Effector memory CD4-positive, alpha-beta T cell (primary cell): ENCODE data around the gene ATP1A2.
A peak's percentile ranks its signal among the peaks of the same experiment; 100 is the strongest.

Source experiments
- DNase-seq, 3 donors: peaks; one replicate each; pipeline ENCODE4 v3.0.0-alpha.2; 2020
- H3K27ac ChIP-seq: 2 replicates; pipeline ENCODE4 v1.7.0; 2013; ENCODE audit warnings: mild to moderate bottlenecking, low read length, moderate library complexity; ENCODE audit not compliant: insufficient read depth, poor library complexity, severe bottlenecking
- H3K27me3 ChIP-seq: replicated peaks from 2 replicates; pipeline ENCODE4 v1.7.0; 2013; ENCODE audit warnings: mild to moderate bottlenecking, low read length; ENCODE audit not compliant: insufficient read depth, control insufficient read depth, poor library complexity, severe bottlenecking
- H3K36me3 ChIP-seq: 2 replicates; pipeline ENCODE4 v1.7.0; 2013; ENCODE audit warnings: mild to moderate bottlenecking, low read length, moderate library complexity; ENCODE audit not compliant: control insufficient read depth, insufficient read depth
- H3K4me1 ChIP-seq: 2 replicates; pipeline ENCODE4 v1.7.0; 2013; ENCODE audit warnings: low read length, mild to moderate bottlenecking; ENCODE audit not compliant: control insufficient read depth, insufficient read depth, poor library complexity, severe bottlenecking
- H3K4me3 ChIP-seq: 2 replicates; pipeline ENCODE4 v1.7.0; 2013; ENCODE audit warnings: low read length, low read depth, mild to moderate bottlenecking; ENCODE audit not compliant: insufficient read depth, poor library complexity, severe bottlenecking
- H3K9me3 ChIP-seq: 2 replicates; pipeline ENCODE4 v1.7.0; 2013; ENCODE audit warnings: mild to moderate bottlenecking, low read length, moderate library complexity; ENCODE audit not compliant: control insufficient read depth

The ATP1A2 gene

DNA sequence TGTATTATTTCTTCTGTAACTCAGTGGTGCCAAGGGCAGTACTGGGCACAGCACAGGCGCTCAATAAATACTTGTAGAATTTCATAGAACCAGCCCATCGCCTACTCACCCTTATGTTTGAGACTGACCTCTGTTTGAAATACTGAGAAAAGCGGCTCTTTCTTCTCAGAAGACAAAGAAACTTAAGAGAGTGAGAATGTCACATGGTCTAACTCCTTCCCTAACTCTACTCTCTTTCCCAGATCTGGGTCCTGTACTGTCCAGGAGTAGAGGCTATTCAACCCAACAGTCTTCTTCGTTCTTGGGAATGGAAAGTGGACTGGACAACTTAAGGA, 21.3 kb upstream of the ATP1A2 start:
- H3K27ac ChIP-seq = no peak overlapping the region
- no peaks in the 10 kb centered on the region for H3K27me3 ChIP-seq
- H3K4me3 ChIP-seq = no peak overlapping the region
- peaks cover 55% of the 10 kb centered on the region for H3K36me3 ChIP-seq
- H3K9me3 ChIP-seq = no peaks in the 10 kb centered on the region
- H3K4me1 ChIP-seq = peaks cover 27% of the 10 kb centered on the region
- no peak for DNase-seq

DNA sequence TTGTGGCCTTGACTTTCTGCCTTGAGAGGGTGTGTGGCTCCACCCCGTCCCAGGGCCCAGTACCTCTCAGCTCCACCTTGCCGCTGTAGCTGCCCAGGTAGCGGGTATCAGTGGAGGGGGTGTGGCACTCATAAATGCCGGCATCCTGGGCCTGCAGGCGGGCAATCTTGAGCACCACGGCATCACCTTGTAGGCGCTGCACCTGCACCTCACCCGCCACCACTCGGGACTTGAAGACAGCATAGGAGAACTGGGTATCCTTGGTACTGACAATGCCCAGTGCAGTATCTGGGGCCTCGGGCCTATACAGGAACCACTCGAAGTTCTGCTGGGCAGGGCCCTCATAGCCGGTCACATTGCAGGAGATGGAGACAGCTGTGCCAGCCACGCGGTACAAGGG, 20.8 kb upstream of the ATP1A2 start:
- H3K36me3 ChIP-seq = peaks cover 50% of the 10 kb centered on the region

DNA sequence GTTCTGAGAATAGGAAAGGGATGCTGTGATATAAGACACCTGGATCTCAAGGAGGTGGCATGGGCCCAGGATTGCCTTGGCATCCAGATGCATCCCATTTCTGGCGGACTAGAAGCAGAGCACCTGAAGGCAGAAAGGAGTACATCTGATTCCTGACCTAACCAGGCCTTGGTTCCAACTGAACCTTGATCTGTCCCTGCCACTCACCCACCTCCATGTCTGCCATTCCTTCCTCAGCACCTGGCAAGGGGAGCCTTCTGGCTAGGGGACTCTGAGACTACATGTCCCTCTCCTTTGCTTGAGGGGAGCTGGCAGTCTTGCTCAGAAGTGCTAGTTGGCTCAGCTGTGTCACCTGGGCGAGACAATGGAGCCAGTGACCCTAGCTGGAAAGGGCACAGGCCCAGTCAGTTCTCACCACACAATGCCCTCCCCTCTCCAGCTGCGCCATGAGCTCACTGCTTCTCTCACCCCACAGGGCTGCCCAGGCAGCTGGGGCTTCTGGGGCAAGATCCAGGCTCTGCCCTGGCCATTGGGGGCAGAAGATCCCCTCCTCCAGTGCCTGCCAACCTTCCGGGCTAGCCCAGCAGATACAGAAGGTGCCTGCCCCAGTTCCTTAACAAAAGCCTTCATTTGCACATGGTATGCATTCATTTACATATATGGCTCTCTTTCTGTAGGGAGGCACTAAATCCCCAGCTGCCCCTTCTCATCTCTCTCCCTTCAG, 20.0 kb upstream of the ATP1A2 start:
- Histone ChIP-seq H3K9me3 (no peaks in the 10 kb centered on the region), H3K27ac (no peak overlapping the region), H3K27me3 (no peaks in the 10 kb centered on the region), H3K36me3 (peaks cover 44% of the 10 kb centered on the region), H3K4me3 (no peak overlapping the region), H3K4me1 (peaks cover 33% of the 10 kb centered on the region)
- DNase-seq = no peak

More for the DNA sequence above, 20.8 kb upstream of the ATP1A2 start:
- Histone ChIP-seq H3K9me3 (no peaks in the 10 kb centered on the region), H3K27me3 (no peaks in the 10 kb centered on the region), H3K27ac (no peak overlapping the region), H3K4me3 (no peak overlapping the region), H3K4me1 (peaks cover 33% of the 10 kb centered on the region)
- DNase-seq = no peak

DNA sequence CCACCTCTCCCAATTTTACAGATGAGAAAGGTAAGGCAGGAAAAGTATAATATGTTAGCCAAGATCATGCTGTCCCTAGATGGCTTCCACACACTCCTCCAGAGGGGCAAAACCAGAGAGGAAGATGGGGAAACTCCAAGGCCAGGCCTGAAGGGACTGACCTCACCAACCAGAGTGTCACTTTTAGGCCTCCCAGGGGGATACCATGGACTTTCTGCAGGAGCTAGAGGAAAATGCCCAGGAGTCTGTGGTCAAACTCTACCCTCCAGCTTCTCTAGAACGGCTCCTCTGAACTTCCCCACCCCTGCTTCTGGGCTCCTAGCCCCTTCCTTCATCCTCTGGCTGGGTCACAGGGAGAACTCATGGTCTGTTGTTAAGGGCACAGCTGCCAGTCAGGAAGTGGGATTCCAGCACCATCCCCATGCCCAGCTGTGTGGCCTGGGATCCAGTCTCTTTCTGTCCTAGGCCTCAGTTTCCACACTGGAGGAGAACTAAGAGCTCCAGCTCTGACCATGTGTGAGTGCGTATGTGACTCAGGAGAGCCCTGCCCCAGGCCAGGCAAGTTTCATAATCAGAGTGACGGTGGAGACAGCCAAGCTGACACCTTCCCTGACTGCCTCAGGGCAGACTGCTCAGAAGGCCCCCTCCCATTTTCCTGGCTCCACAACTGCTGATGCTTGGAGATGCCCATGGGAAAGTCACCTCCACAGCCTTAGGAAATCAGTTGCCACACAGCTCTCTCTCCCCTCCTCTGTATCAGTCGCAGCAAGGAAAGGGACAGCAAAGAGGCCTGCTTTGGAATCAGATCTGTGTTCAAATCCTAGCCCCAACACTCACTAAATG, 19.1 kb upstream of the ATP1A2 start:
- Histone ChIP-seq H3K27me3 (no peaks in the 10 kb centered on the region), H3K36me3 (peaks cover 35% of the 10 kb centered on the region), H3K4me3 (no peak overlapping the region), H3K9me3 (no peaks in the 10 kb centered on the region), H3K27ac (no peak overlapping the region), H3K4me1 (peaks cover 38% of the 10 kb centered on the region)
- no peak for DNase-seq

DNA sequence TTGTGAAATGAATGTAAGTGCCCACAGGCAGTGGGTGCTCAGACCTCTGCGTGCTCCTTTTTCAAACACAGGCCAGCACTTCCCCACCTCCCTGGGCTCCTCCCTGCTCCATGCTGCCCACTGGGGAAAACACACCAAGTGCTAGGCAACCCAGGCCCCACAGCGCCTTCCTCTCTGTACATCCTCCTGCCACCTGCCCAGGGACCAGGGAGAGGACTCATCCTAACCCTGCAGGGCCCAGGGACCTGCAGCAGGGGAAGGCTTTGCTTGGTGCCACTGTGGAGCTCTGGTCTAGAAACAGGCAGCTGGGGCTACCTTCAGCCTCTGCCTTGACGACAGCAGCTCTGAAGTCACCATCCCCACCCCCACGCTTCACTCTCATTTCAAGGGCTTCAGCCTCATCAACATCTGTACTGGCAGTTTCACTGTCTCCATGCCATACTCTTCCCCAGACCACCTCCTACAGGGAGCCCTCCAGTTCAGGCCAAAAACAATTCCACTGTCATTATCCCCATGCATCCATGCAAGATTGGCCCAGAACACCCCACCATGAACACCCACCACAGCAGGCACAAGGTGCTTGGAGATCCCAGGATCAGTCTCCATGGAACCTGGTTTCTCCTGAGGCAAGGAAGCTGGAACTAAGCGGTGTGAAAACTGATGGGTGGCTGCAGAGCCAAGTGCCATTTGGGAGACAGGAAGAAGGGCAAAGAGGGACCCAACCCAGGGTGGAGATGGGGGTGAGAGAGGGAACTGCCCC, 18.2 kb upstream of the ATP1A2 start:
- Histone ChIP-seq H3K9me3 (no peaks in the 10 kb centered on the region), H3K36me3 (peaks cover 27% of the 10 kb centered on the region), H3K27me3 (no peaks in the 10 kb centered on the region), H3K27ac (peak overlapping the region; percentile 84), H3K4me3 (peak overlapping the region; percentile 82), H3K4me1 (peaks cover 40% of the 10 kb centered on the region)
- DNase-seq = no peak

DNA sequence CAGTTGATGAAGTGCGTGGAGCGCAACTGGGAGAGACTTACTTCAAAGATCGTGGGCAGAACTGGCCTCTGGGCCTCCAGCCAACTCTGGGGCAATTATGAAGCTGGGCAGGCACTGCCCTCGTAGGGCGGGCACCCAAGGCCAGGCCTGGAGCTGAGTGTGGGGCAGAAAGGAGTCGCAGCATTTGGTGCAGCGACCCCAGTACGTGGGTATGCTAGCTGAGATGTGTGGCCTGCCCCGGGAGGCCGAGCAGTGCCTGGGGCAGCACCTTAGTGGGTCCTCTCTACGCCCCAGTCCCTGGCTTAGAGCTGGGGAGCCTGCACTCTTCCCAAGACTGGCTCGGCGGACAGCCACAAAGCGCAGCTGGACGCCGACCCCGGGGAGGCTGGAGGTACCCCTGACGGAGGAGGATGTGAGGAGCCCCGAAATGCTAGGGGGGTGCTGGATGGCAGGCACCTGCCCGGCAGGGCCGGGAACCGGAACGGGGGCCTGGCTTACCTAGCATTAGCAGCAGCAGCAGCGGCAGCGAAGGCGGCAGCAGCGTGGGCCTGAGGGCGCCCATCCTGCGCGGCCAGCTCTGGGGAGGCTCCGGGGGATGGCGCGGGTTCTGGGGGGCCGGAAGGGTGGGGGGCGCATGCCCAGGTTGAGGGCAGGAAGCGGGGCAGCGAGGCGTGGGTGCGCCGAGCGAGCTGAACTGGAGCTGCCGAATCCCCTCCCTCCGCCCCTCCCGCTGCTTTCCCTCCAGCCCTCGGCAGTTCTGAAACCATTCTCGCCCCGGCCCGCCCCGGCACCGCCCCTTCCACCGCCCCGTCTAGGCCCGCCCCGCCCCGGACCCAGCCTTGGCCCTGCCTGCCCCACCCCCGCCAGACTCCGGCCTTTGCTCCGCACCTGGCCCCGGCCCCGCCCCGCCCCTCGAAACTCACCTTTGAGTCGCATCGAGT, 17.4 kb upstream of the ATP1A2 start, which contains the start of gene IGSF8:
Gene IGSF8, minus strand, starts transcription at position 709 of the 941 bp plus-strand sequence. Its CDS starts 147 bp downstream, at position 562.
- Histone ChIP-seq H3K27me3 (no peaks in the 10 kb centered on the region), H3K4me3 (peak within 1 kb of the TSS; percentile 82), H3K36me3 (peaks cover 19% of the 10 kb centered on the region), H3K4me1 (peaks cover 40% of the 10 kb centered on the region), H3K9me3 (no peaks in the 10 kb centered on the region), H3K27ac (peak within 1 kb of the TSS; percentile 84)
- peak; percentile 88 to 94 (median 92) for DNase-seq

DNA sequence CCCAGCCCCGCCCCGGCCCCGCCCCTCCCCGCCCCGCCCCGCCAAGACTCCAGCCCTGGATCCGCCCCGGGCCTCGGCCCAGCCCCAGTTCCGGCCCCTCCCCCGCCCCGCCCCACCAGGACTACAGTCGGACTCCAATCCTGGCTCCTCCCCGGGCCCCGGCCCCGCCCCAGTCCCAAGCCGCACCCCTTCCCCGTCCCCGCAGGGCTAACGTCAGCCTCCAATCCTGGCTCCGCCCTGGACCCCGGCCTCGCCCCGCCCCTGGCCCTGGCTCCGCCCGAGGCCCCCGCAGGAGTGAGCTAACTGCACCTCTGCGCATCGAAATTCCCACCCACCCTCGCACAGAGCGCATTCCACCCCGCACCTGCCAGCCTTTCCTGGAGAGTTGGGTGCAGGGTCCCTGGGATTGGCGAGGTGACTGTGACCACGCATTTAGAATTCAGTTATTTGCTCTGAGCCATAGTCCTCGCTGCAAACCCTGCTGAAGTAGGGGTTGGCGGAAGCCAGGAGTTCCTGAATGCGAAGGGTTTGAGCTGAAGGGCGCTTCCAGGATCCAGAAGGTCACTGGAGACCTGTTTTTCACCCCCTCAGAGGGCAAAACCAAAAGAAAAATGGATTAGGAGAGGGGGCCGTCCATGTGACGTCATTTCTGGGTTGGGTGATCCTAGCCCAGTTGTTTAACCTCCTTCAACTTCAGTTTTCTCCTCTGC, 16.6 kb upstream of the ATP1A2 start:
- peak overlapping the region; percentile 44 for H3K4me3 ChIP-seq
- H3K27me3 ChIP-seq = no peaks in the 10 kb centered on the region
- peak overlapping the region; percentile 84 for H3K27ac ChIP-seq
- DNase-seq = peak; percentile 97 to 99 (median 97)
- H3K9me3 ChIP-seq = no peaks in the 10 kb centered on the region
- H3K36me3 ChIP-seq = peaks cover 10% of the 10 kb centered on the region
- peaks cover 40% of the 10 kb centered on the region for H3K4me1 ChIP-seq

DNA sequence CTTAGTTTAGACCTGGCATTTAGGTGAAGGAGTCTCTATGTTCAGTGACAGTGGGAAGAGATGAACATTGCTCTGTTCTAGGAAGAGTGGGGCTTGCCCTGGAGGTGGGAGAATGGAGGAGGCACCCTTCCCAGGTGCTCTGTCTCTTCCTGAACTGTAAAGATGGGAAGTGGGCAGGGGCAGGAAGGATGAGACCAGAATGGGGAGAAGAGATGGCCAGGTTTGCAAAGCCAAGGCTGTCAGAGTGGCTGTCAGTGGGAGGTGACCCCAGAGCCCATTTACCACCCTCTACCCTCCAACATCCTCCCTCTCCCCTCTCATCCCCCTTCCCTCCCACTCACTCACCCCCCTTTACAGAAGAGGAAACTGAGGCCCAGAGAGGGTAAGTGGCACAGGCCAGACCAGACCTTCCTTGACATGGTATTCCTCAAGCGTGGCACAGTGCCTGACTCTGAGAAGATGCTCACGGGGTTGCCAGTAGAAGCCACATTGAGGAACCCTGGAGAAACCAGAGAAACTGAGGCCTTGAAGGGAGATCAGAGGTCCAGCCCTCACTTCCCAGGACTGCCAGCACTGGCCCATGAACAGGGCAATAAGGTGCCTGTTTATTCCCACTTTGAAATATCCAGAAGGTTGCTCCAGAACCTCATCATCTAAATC, 15.7 kb upstream of the ATP1A2 start:
- DNase-seq = no peak
- H3K4me1 ChIP-seq = peaks cover 37% of the 10 kb centered on the region

More for the DNA sequence above, 15.7 kb upstream of the ATP1A2 start:
- H3K27me3 ChIP-seq = no peaks in the 10 kb centered on the region
- H3K36me3 ChIP-seq = peaks cover 2% of the 10 kb centered on the region
- peak overlapping the region; percentile 84 for H3K27ac ChIP-seq
- H3K4me3 ChIP-seq = no peak overlapping the region
- no peaks in the 10 kb centered on the region for H3K9me3 ChIP-seq
